ENCODE results near the gene ZNF260.

ZNF260 gene

GRCh38 chr19:36528194-36528920 is at the start of gene ZNF260:
Gene ZNF260 (minus strand): TSS chr19:36528271. CDS start chr19:36515238, 13,033 bp downstream.
- Histone ChIP-seq H3K9me3 (peaks cover 0 to 49% (median 15%) of the 10 kb centered on the region in 3 donors), H3K36me3 (peaks cover 20 to 44% (median 42%) of the 10 kb centered on the region in 3 donors), H3K4me1 (peaks cover 0 to 22% (median 16%) of the 10 kb centered on the region in 4 donors), H3K27me3 (no peaks in the 10 kb centered on the region), H3K4me3 (peak within 1 kb of the TSS; percentile 63 to 73), H3K27ac (peak within 1 kb of the TSS; percentile 79 to 92)
- DNase-seq, result peak; percentile 97 to 98
- TF ChIP-seq CTCF (IDR thresholded peaks at IDR 0.05), result no peak
- intact Hi-C loops (cut with DNase I; ENCODE audit: low total_unique reads), result no loop called here

- H3K9me3 ChIP-seq, result peaks cover 0 to 47% (median 4%) of the 10 kb centered on the region in 3 donors
- intact Hi-C loops (cut with DNase I; ENCODE audit: low total_unique reads), result loop anchor here (10.0 kb wide), 1 partner anchor 87 kb away; the partner anchor contains the start of gene ZNF461
- peaks cover 57 to 70% (median 68%) of the 10 kb centered on the region in 3 donors for H3K36me3 ChIP-seq
- no peak overlapping the region for H3K27ac ChIP-seq
- DNase-seq, result no peak
- peaks cover 3 to 17% (median 12%) of the 10 kb centered on the region in 4 donors for H3K4me1 ChIP-seq
- H3K27me3 ChIP-seq, result no peaks in the 10 kb centered on the region
- no peak for TF ChIP-seq CTCF (IDR thresholded peaks at IDR 0.05)
- no peak overlapping the region for H3K4me3 ChIP-seq
Measured at GRCh38 chr19:36577271-36577996, 49.4 kb upstream of the ZNF260 start.

GRCh38 chr19:36574741-36575140 is 46.7 kb upstream of the ZNF260 start:
- Histone ChIP-seq H3K27ac (no peak overlapping the region), H3K4me1 (peaks cover 3 to 23% (median 16%) of the 10 kb centered on the region in 4 donors), H3K27me3 (no peaks in the 10 kb centered on the region), H3K9me3 (peaks cover 0 to 25% (median 0%) of the 10 kb centered on the region in 3 donors), H3K36me3 (peaks cover 31 to 51% (median 50%) of the 10 kb centered on the region in 3 donors), H3K4me3 (peak overlapping the region; percentile 84 to 94)
- DNase-seq, result no peak
- TF ChIP-seq CTCF (IDR thresholded peaks at IDR 0.05), result no peak
- intact Hi-C loops (cut with DNase I; ENCODE audit: low total_unique reads), result loop anchor here (10.0 kb wide), 1 partner anchor 90 kb away; the partner anchor contains the start of gene ZNF461

GRCh38 chr19:36573895-36574720 is 46.0 kb upstream of the ZNF260 start:
- peaks cover 3 to 23% (median 16%) of the 10 kb centered on the region in 4 donors for H3K4me1 ChIP-seq
- H3K27me3 ChIP-seq, result no peaks in the 10 kb centered on the region
- peak overlapping the region; percentile 84 to 94 for H3K4me3 ChIP-seq
- peaks cover 31 to 51% (median 50%) of the 10 kb centered on the region in 3 donors for H3K36me3 ChIP-seq
- H3K9me3 ChIP-seq, result peaks cover 0 to 25% (median 0%) of the 10 kb centered on the region in 3 donors
- no peak for TF ChIP-seq CTCF (IDR thresholded peaks at IDR 0.05)
- H3K27ac ChIP-seq, result peak overlapping the region; percentile 87 to 88
- no peak for DNase-seq
- intact Hi-C loops (cut with DNase I; ENCODE audit: low total_unique reads), result loop anchor here (2.0 to 10.0 kb wide), 2 partner anchors 43 to 91 kb away; partner anchors contain the start of gene ZNF461

Data from tibial artery (tissue), 4 donors.